C4-2B (cell line): Measurements from ENCODE around the gene TACC3.

Experiments used
- H3K27ac ChIP-seq: fragments of 450-650 bp; 2 replicates; pipeline ENCODE4 v1.5.1; 2017
- CTCF ChIP-seq: fragments of 450-650 bp; conservative IDR thresholded peaks from 2 replicates; pipeline ENCODE4 v1.5.1; 2017; ENCODE audit warnings: mild to moderate bottlenecking
- ZFX ChIP-seq: fragments of 450-650 bp; IDR thresholded peaks from 2 replicates; pipeline ENCODE4 v1.6.1; 2017

TACC3 gene

GRCh38 chr4:1757836-1758235 is 36.5 kb downstream of the TACC3 start:
- H3K27ac ChIP-seq = no peak overlapping the region
- TF ChIP-seq CTCF (no peak), ZFX (no peak)

- TF ChIP-seq CTCF (no peak), ZFX (no peak)
- no peak overlapping the region for H3K27ac ChIP-seq
These were observed 37.2 kb downstream of the TACC3 start for GRCh38 chr4:1758306-1759121.

GRCh38 chr4:1759170-1759817 is 38.0 kb downstream of the TACC3 start:
- no peak overlapping the region for H3K27ac ChIP-seq
- TF ChIP-seq ZFX = no peak

- no peak for TF ChIP-seq ZFX
- TF ChIP-seq CTCF = no peak
- H3K27ac ChIP-seq = no peak overlapping the region
These were observed 38.5 kb downstream of the TACC3 start for GRCh38 chr4:1759818-1760223.

GRCh38 chr4:1760521-1761071 is 39.3 kb downstream of the TACC3 start:
- TF ChIP-seq CTCF (no peak), ZFX (no peak)
- H3K27ac ChIP-seq = no peak overlapping the region

GRCh38 chr4:1761130-1761689 is 39.9 kb downstream of the TACC3 start:
- H3K27ac ChIP-seq = no peak overlapping the region
- TF ChIP-seq CTCF = no peak
- TF ChIP-seq ZFX = no peak

- no peak overlapping the region for H3K27ac ChIP-seq
- TF ChIP-seq CTCF (no peak), ZFX (no peak)
These were observed 41.1 kb downstream of the TACC3 start for GRCh38 chr4:1762264-1763010.
